H9 (cell line): Measurements from ENCODE around the gene MGMT. TPM values are rescaled to one million over a fixed set of nuclear protein-coding genes. Genes with fewer than 3 reads are reported as not detected.

ENCODE experiments used
- DNase-seq: peaks from one replicate; pipeline ENCODE4 v3.0.0-alpha.2; 2017
- H2AFZ ChIP-seq: one replicate; pipeline ENCODE4 v1.6.1; 2013; ENCODE audit warnings: mild to moderate bottlenecking, low read length, control low read depth, moderate library complexity
- H2AK5ac ChIP-seq: 2 replicates; pipeline ENCODE4 v1.6.1; 2013; ENCODE audit warnings: low read length, control low read depth, mixed read lengths; ENCODE audit not compliant: insufficient read length
- H2BK120ac ChIP-seq: one replicate; pipeline ENCODE4 v1.6.1; 2013; ENCODE audit warnings: low read depth, mild to moderate bottlenecking, low read length, control low read depth, inconsistent platforms; ENCODE audit not compliant: poor library complexity, severe bottlenecking
- H2BK12ac ChIP-seq: 2 replicates; pipeline ENCODE4 v1.6.1; 2013; ENCODE audit warnings: low read length, control low read depth, mixed read lengths, low read depth; ENCODE audit not compliant: insufficient read length
- H2BK15ac ChIP-seq: 2 replicates; pipeline ENCODE4 v1.6.1; 2013; ENCODE audit warnings: low read depth, low read length, control low read depth
- H2BK20ac ChIP-seq: one replicate; pipeline ENCODE4 v1.6.1; 2013; ENCODE audit warnings: low read depth, mild to moderate bottlenecking, low read length, control low read depth, inconsistent platforms; ENCODE audit not compliant: poor library complexity, severe bottlenecking
- H2BK5ac ChIP-seq: 2 replicates; pipeline ENCODE4 v1.6.1; 2013; ENCODE audit warnings: low read length, control low read depth, mixed read lengths; ENCODE audit not compliant: insufficient read length
- H3K14ac ChIP-seq: 2 replicates; pipeline ENCODE4 v1.6.1; 2013; ENCODE audit warnings: low read length, control low read depth; ENCODE audit not compliant: insufficient read depth
- H3K18ac ChIP-seq: 2 replicates; pipeline ENCODE4 v1.6.1; 2013; ENCODE audit warnings: low read depth, mild to moderate bottlenecking, mixed read lengths, low read length, control low read depth; ENCODE audit not compliant: insufficient read length
- H3K23ac ChIP-seq: 2 replicates; pipeline ENCODE4 v1.6.1; 2013; ENCODE audit warnings: low read length, control low read depth, mixed read lengths, low read depth; ENCODE audit not compliant: insufficient read length
- H3K23me2 ChIP-seq: 2 replicates; pipeline ENCODE4 v1.6.1; 2013; ENCODE audit warnings: low read depth, mild to moderate bottlenecking, mixed read lengths, low read length, control low read depth; ENCODE audit not compliant: insufficient read length, poor library complexity, severe bottlenecking
- H3K27ac ChIP-seq: 2 replicates; pipeline ENCODE4 v1.5.1; 2013; ENCODE audit warnings: low read length, control low read depth, mixed read lengths, low read depth; ENCODE audit not compliant: insufficient read length
- H3K27me3 ChIP-seq: 2 replicates; pipeline ENCODE4 v1.6.1; 2013; ENCODE audit warnings: low read length, control low read depth, inconsistent platforms; ENCODE audit not compliant: insufficient read depth
- H3K4ac ChIP-seq: 2 replicates; pipeline ENCODE4 v1.6.1; 2013; ENCODE audit warnings: low read depth, mild to moderate bottlenecking, control low read depth, inconsistent platforms, low read length, moderate library complexity
- H3K4me1 ChIP-seq: 2 replicates; pipeline ENCODE4 v1.6.1; 2013; ENCODE audit warnings: low read length, control low read depth, inconsistent platforms; ENCODE audit not compliant: insufficient read depth
- H3K4me2 ChIP-seq: 2 replicates; pipeline ENCODE4 v1.6.1; 2013; ENCODE audit warnings: low read length, control low read depth, mixed read lengths; ENCODE audit not compliant: insufficient read length, insufficient read depth
- H3K56ac ChIP-seq: 2 replicates; pipeline ENCODE4 v1.6.1; 2013; ENCODE audit warnings: low read depth, mild to moderate bottlenecking, mixed read lengths, low read length, control low read depth; ENCODE audit not compliant: insufficient read length
- H3K79me1 ChIP-seq: 2 replicates; pipeline ENCODE4 v1.6.1; 2013; ENCODE audit warnings: low read depth, mild to moderate bottlenecking, moderate library complexity, low read length, control low read depth, inconsistent platforms; ENCODE audit not compliant: insufficient read depth, poor library complexity, severe bottlenecking
- H3K79me2 ChIP-seq: 2 replicates; pipeline ENCODE4 v1.6.1; 2013; ENCODE audit warnings: low read length, control low read depth, inconsistent platforms; ENCODE audit not compliant: insufficient read depth
- H3K9ac ChIP-seq: 2 replicates; pipeline ENCODE4 v1.6.1; 2013; ENCODE audit warnings: low read length, control low read depth, mixed read lengths; ENCODE audit not compliant: insufficient read length; ENCODE audit errors: extremely low read depth
- H3K9me3 ChIP-seq: one replicate; pipeline ENCODE4 v1.6.1; 2013; ENCODE audit warnings: low read depth, low read length, inconsistent platforms; ENCODE audit not compliant: control insufficient read depth
- H3T11ph ChIP-seq: one replicate; pipeline ENCODE4 v1.6.1; 2013; ENCODE audit warnings: mild to moderate bottlenecking, low read length, control low read depth, inconsistent platforms
- H4K20me1 ChIP-seq: one replicate; pipeline ENCODE4 v1.6.1; 2013; ENCODE audit not compliant: control insufficient read depth, insufficient read length, insufficient read depth
- H4K5ac ChIP-seq: 2 replicates; pipeline ENCODE4 v1.6.1; 2013; ENCODE audit warnings: low read depth, mild to moderate bottlenecking, mixed read lengths, low read length, control low read depth; ENCODE audit not compliant: insufficient read length
- H4K8ac ChIP-seq: replicated peaks from 2 replicates; pipeline ENCODE4 v1.6.1; 2013; ENCODE audit warnings: low read length, control low read depth, mixed read lengths, low read depth; ENCODE audit not compliant: insufficient read length
- H4K91ac ChIP-seq: 2 replicates; pipeline ENCODE4 v1.6.1; 2013; ENCODE audit warnings: low read depth, mild to moderate bottlenecking, moderate library complexity, mixed read lengths, low read length, control low read depth; ENCODE audit not compliant: insufficient read length
- H3K27ac Mint-ChIP-seq, 3 experiments: 2 replicates in 2 of 3; 3 replicates in 1 of 3; pipeline ENCODE4 v1.8.0; 2020 to 2021; ENCODE audit warnings: mixed read lengths in 3 of 3, mild to moderate bottlenecking in 1 of 3, moderate library complexity in 1 of 3
- H3K27me3 Mint-ChIP-seq: 2 replicates; pipeline ENCODE4 v1.8.0; 2021; ENCODE audit warnings: low read depth, mild to moderate bottlenecking, moderate library complexity, mixed read lengths
- H3K36me3 Mint-ChIP-seq, 3 experiments: 2 replicates in 2 of 3; 3 replicates in 1 of 3; pipeline ENCODE4 v1.8.0; 2020 to 2021; ENCODE audit warnings: low read depth in 3 of 3, mixed read lengths in 3 of 3; ENCODE audit not compliant: insufficient read depth in 1 of 3
- H3K4me1 Mint-ChIP-seq, 2 experiments: 2 replicates each; pipeline ENCODE4 v1.8.0; 2020; ENCODE audit warnings: mixed read lengths in 2 of 2
- H3K4me3 Mint-ChIP-seq, 2 experiments: 2 replicates in 1 of 2; 3 replicates in 1 of 2; pipeline ENCODE4 v1.8.0; 2020 to 2021; ENCODE audit warnings: mild to moderate bottlenecking in 2 of 2, mixed read lengths in 2 of 2, moderate library complexity in 1 of 2
- H3K9me3 Mint-ChIP-seq, 2 experiments: 2 replicates in 1 of 2; 3 replicates in 1 of 2; pipeline ENCODE4 v1.8.0; 2020; ENCODE audit warnings: mild to moderate bottlenecking in 2 of 2, mixed read lengths in 2 of 2, moderate library complexity in 1 of 2
- WGBS: extraction: QIAGEN DNeasy Blood & Tissue Kit; methylation state at CpG from one replicate; pipeline ENCODE4 v1.1.7; 2013; ENCODE audit warnings: missing lambda C conversion rate, low lambda C conversion rate, mixed read lengths; ENCODE audit not compliant: insufficient read length; ENCODE audit errors: extremely low coverage; 5-methylcytosine and 5-hydroxymethylcytosine counted together
- total RNA-seq: library from RNA; stranded (reverse); gene quantifications from 2 replicates; pipeline ENCODE4 v1.2.1, GENCODE V29; 2021
- TF ChIP-seq, protein P1 (sequence below): fragments of 200-600 bp; sonication (generic); conservative IDR thresholded peaks from 3 replicates; pipeline ENCODE4 v1.8.0; 2021; ENCODE audit warnings: antibody characterized with exemption, mild to moderate bottlenecking

The MGMT gene
- total RNA-seq, 1 experiment from 2014 or later, result 18.4 TPM

DNA sequence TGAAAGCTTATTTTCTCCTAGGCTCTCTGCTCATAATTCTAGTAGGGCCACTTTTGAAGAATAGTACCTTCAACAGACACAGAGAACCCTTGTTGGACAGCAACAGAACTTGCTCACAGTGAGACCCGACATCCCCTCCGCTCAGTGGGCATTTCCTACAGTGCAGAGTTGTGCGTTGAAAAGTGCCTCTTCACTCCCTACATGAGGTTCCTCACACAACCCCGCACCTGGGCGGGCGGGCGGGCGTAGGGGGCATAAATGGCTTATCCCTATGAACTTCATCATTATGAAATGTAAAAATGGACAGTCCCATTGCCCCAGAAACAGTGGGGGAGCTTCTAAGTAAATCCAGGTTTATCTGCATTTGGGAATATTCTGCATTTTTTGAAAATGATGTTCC, 174.9 kb downstream of the MGMT start:
- H3K4me3 Mint-ChIP-seq, result no peak overlapping the region
- no peak overlapping the region for H3T11ph ChIP-seq
- H3K79me1 ChIP-seq, result no peaks in the 10 kb centered on the region
- H2BK5ac ChIP-seq, result no peak overlapping the region
- WGBS, result no CpG with 5 or more reads among the region's 8 CpGs
- H3K4me1 ChIP-seq, result no peaks in the 10 kb centered on the region
- H2BK20ac ChIP-seq, result no peak overlapping the region
- no peak overlapping the region for H4K8ac ChIP-seq
- no peak overlapping the region for H3K23ac ChIP-seq
- no peak overlapping the region for H2BK12ac ChIP-seq
- H3K27ac ChIP-seq, result no peak overlapping the region
- no peak overlapping the region for H2AK5ac ChIP-seq
- DNase-seq, result no peak
- no peak overlapping the region for H3K18ac ChIP-seq
- H3K9me3 ChIP-seq, result no peaks in the 10 kb centered on the region
- no peaks in the 10 kb centered on the region for H3K27me3 Mint-ChIP-seq
- no peak overlapping the region for H2AFZ ChIP-seq
- H3K4ac ChIP-seq, result no peak overlapping the region
- H2BK120ac ChIP-seq, result no peak overlapping the region
- no peaks in the 10 kb centered on the region for H3K23me2 ChIP-seq
- H2BK15ac ChIP-seq, result no peak overlapping the region
- peaks cover 24 to 25% of the 10 kb centered on the region in 2 experiments for H3K4me1 Mint-ChIP-seq
- H4K91ac ChIP-seq, result no peak overlapping the region
- H3K27ac Mint-ChIP-seq, result no peak overlapping the region
- no peaks in the 10 kb centered on the region; a peak in 1 of 7 replicates for H3K36me3 Mint-ChIP-seq
- H3K9me3 Mint-ChIP-seq, result no peaks in the 10 kb centered on the region
- TF ChIP-seq, protein P1, sequence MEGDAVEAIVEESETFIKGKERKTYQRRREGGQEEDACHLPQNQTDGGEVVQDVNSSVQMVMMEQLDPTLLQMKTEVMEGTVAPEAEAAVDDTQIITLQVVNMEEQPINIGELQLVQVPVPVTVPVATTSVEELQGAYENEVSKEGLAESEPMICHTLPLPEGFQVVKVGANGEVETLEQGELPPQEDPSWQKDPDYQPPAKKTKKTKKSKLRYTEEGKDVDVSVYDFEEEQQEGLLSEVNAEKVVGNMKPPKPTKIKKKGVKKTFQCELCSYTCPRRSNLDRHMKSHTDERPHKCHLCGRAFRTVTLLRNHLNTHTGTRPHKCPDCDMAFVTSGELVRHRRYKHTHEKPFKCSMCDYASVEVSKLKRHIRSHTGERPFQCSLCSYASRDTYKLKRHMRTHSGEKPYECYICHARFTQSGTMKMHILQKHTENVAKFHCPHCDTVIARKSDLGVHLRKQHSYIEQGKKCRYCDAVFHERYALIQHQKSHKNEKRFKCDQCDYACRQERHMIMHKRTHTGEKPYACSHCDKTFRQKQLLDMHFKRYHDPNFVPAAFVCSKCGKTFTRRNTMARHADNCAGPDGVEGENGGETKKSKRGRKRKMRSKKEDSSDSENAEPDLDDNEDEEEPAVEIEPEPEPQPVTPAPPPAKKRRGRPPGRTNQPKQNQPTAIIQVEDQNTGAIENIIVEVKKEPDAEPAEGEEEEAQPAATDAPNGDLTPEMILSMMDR, result no peak
- no peak overlapping the region for H3K56ac ChIP-seq
- H3K27me3 ChIP-seq, result no peaks in the 10 kb centered on the region
- H3K79me2 ChIP-seq, result no peaks in the 10 kb centered on the region
- no peak overlapping the region for H3K9ac ChIP-seq
- no peak overlapping the region for H4K5ac ChIP-seq
- H4K20me1 ChIP-seq, result no peaks in the 10 kb centered on the region
- no peak overlapping the region for H3K14ac ChIP-seq
- H3K4me2 ChIP-seq, result no peak overlapping the region
